Ishikawa (cell line): ENCODE data around the gene RAB40C.

Experiments used
- CEBPB ChIP-seq: IDR thresholded peaks from 2 replicates; pipeline ENCODE4 v1.6.1; 2012
- CREB1 ChIP-seq: IDR thresholded peaks from 2 replicates; pipeline ENCODE4 v1.6.1; 2012; ENCODE audit warnings: low read depth
- EGR1 ChIP-seq: IDR thresholded peaks from 2 replicates; pipeline ENCODE4 v1.6.1; 2012
- EP300 ChIP-seq: IDR thresholded peaks from 2 replicates; pipeline ENCODE4 v1.6.1; 2012; ENCODE audit warnings: borderline replicate concordance
- FOXM1 ChIP-seq: IDR thresholded peaks from 2 replicates; pipeline ENCODE4 v1.6.1; 2012; ENCODE audit warnings: low read depth, borderline replicate concordance
- NFIC ChIP-seq: IDR thresholded peaks from 2 replicates; pipeline ENCODE4 v1.6.1; 2012
- RAD21 ChIP-seq: IDR thresholded peaks from 2 replicates; pipeline ENCODE4 v1.6.1; 2012; ENCODE audit warnings: low read depth
- REST ChIP-seq: IDR thresholded peaks from 2 replicates; pipeline ENCODE4 v1.6.1; 2012; ENCODE audit warnings: low read depth, mild to moderate bottlenecking
- TAF1 ChIP-seq: IDR thresholded peaks from 2 replicates; pipeline ENCODE4 v1.6.1; 2012; ENCODE audit warnings: low read depth, mild to moderate bottlenecking
- TCF12 ChIP-seq: IDR thresholded peaks from 2 replicates; pipeline ENCODE4 v1.6.1; 2012; ENCODE audit warnings: low read depth
- TEAD4 ChIP-seq: IDR thresholded peaks from 2 replicates; pipeline ENCODE4 v1.6.1; 2012
- USF1 ChIP-seq: IDR thresholded peaks from 2 replicates; pipeline ENCODE4 v1.6.1; 2012
- YY1 ChIP-seq: IDR thresholded peaks from 2 replicates; pipeline ENCODE4 v1.6.1; 2012; ENCODE audit warnings: low read depth
- ZBTB7A ChIP-seq: IDR thresholded peaks from 2 replicates; pipeline ENCODE4 v1.6.1; 2012; ENCODE audit warnings: low read depth
- TF ChIP-seq, protein P1 (sequence below): IDR thresholded peaks from 2 replicates; pipeline ENCODE4 v1.6.1; 2012

Gene RAB40C

DNA sequence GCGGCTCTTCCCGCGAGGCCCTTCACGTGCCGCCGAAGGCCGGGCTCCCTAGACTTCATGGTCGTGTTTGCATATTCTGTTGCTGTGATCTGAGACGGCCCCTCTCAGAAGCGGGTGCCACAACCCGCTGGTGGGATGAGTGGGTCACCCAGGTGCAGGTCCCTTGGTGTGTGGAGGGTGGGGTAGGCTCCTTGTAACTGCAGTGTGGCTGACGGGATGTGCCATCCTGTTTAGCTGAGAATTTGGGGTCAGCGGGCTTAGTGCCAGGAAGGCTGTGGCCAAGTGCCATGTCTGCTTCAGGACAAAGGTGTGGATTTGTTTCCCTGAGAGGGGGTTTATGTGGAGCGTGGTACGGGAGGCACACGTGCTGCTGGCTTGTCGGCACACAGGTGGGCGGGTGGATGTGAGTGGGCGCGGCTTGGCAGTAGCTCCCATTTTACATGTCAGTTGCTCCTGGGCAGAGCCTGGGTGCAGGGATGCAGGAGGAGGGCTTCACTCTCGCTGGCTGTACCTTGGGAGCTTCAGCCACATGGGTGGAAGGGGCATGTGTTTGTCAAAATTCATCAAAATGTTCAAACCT, 31.8 kb downstream of the RAB40C start:
- TF ChIP-seq USF1, result peak; percentile 39; the same call in 1 of the 2 replicates
- no peak for TF ChIP-seq RAD21
- TF ChIP-seq YY1, result no peak
- TF ChIP-seq REST, result no peak
- TF ChIP-seq, protein P1, sequence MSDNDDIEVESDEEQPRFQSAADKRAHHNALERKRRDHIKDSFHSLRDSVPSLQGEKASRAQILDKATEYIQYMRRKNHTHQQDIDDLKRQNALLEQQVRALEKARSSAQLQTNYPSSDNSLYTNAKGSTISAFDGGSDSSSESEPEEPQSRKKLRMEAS, result 0 out of 2 replicates have a peak, but pooled peaks have one; percentile 13

DNA sequence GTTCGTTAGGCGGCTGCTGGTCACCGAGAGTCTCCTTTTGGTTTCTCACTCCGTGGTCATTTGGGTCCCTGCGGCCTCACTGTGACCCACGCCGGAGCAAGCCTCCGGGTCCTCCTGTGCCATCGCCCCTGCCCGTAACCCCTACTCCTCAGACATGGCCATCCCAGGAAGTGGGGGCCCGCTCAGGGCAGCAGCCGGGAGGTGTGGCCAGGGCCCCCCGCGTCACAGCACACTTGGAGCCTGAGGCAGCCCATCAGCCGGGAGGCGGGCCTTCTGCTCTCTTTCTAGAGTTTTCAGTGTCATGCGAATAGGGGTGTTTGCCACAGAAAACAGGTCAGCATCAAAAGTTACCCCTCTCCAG, 33.0 kb downstream of the RAB40C start:
- TF ChIP-seq CEBPB (no peak), RAD21 (no peak), ZBTB7A (no peak), REST (no peak), TAF1 (no peak), YY1 (no peak), USF1 (no peak), FOXM1 (no peak), CREB1 (no peak), NFIC (no peak), TCF12 (no peak), EGR1 (no peak), EP300 (no peak)
- TF ChIP-seq, protein P1, result no peak

- no peak for TF ChIP-seq REST
- no peak for TF ChIP-seq CEBPB
- no peak for TF ChIP-seq EGR1
- TF ChIP-seq RAD21, result no peak
- no peak for TF ChIP-seq CREB1
- TF ChIP-seq TAF1, result no peak
- TF ChIP-seq EP300, result no peak
- no peak for TF ChIP-seq USF1
- TF ChIP-seq FOXM1, result no peak
- TF ChIP-seq TCF12, result no peak
- TF ChIP-seq, protein P1, result no peak
- no peak for TF ChIP-seq ZBTB7A
- no peak for TF ChIP-seq YY1
- no peak for TF ChIP-seq NFIC
- no peak for TF ChIP-seq TEAD4
Measured at GRCh38 chr16:624526-625070, 34.7 kb downstream of the RAB40C start.

- no peak for TF ChIP-seq TCF12
Measured at GRCh38 chr16:625117-625976, 35.5 kb downstream of the RAB40C start.
